CD14-positive monocyte (primary cell): ENCODE results near the gene REXO4. TPM values are rescaled to one million over a fixed set of nuclear protein-coding genes. Genes with fewer than 3 reads are reported as not detected.
"Not testable (repeated sequence)": the region's sequence is repeated elsewhere in the genome, so short reads cannot be mapped to it uniquely, and the experiment has no call there.

Experiments used
- DNase-seq, 3 donors: peaks; one replicate each; pipeline ENCODE4 v3.0.0-alpha.2; 2011 to 2022
- H2AFZ ChIP-seq: 2 replicates; pipeline ENCODE4 v1.6.0; 2012; ENCODE audit warnings: mild to moderate bottlenecking, low read depth, low read length, inconsistent platforms; ENCODE audit not compliant: insufficient read depth, poor library complexity, severe bottlenecking
- H3K27ac ChIP-seq, 2 donors: 1 replicate in 1 of 2; 2 replicates in 1 of 2; pipeline ENCODE4 v1.5.1; 2012 to 2013; ENCODE audit warnings: low read length in 2 of 2, control low read depth in 1 of 2, inconsistent platforms in 1 of 2, low read depth in 1 of 2, mild to moderate bottlenecking in 1 of 2
- H3K27me3 ChIP-seq, 2 donors: one replicate each; pipeline versions ENCODE4 v1.6.0 to v1.6.1; 2011 to 2013; ENCODE audit warnings: low read length in 2 of 2; ENCODE audit not compliant: control insufficient read depth in 2 of 2, insufficient read depth in 2 of 2
- H3K36me3 ChIP-seq, 2 donors: replicated peaks in 1 of 2; 1 replicate in 1 of 2; 2 replicates in 1 of 2; pipeline versions ENCODE4 v1.5.1 to v1.6.1; 2012 to 2013; ENCODE audit warnings: low read length in 2 of 2, control low read depth in 1 of 2, inconsistent platforms in 1 of 2, mild to moderate bottlenecking in 1 of 2; ENCODE audit not compliant: insufficient read depth in 2 of 2, control insufficient read depth in 1 of 2
- H3K4me1 ChIP-seq, 2 donors: 1 replicate in 1 of 2; 2 replicates in 1 of 2; pipeline versions ENCODE4 v1.5.1 to v1.6.1; 2012 to 2013; ENCODE audit warnings: low read length in 2 of 2, control low read depth in 1 of 2, inconsistent platforms in 1 of 2, mild to moderate bottlenecking in 1 of 2, moderate library complexity in 1 of 2; ENCODE audit not compliant: insufficient read depth in 2 of 2, control insufficient read depth in 1 of 2
- H3K4me2 ChIP-seq: replicated peaks from 2 replicates; pipeline ENCODE3; 2012; ENCODE audit warnings: low read length, moderate library complexity, mild to moderate bottlenecking; ENCODE audit not compliant: poor library complexity, severe bottlenecking; ENCODE audit errors: extremely low read depth
- H3K4me3 ChIP-seq, 3 experiments: fragments of 200-600 bp in 1 of 3; sonication (generic) in 1 of 3; replicated peaks in 1 of 3; 1 replicate in 2 of 3; 2 replicates in 1 of 3; pipeline ENCODE4 v1.5.1; 2011 to 2013; ENCODE audit warnings: low read length in 3 of 3, mild to moderate bottlenecking in 3 of 3, control low read depth in 2 of 3, low read depth in 2 of 3, inconsistent platforms in 1 of 3, moderate library complexity in 1 of 3
- H3K79me2 ChIP-seq: 2 replicates; pipeline ENCODE4 v1.6.0; 2012; ENCODE audit warnings: mild to moderate bottlenecking, control low read depth, inconsistent platforms, low read length, moderate library complexity; ENCODE audit not compliant: insufficient read depth
- H3K9ac ChIP-seq: 2 replicates; pipeline ENCODE4 v1.6.0; 2017; ENCODE audit warnings: low read length, mild to moderate bottlenecking; ENCODE audit not compliant: insufficient read depth, poor library complexity, severe bottlenecking
- H3K9me3 ChIP-seq, 2 donors: replicated peaks in 1 of 2; 1 replicate in 1 of 2; 2 replicates in 1 of 2; pipeline versions ENCODE4 v1.5.1 to v1.6.1; 2012 to 2013; ENCODE audit warnings: low read length in 2 of 2, control low read depth in 1 of 2; ENCODE audit not compliant: control insufficient read depth in 1 of 2, insufficient read depth in 1 of 2
- H4K20me1 ChIP-seq: 2 replicates; pipeline ENCODE4 v1.6.0; 2012; ENCODE audit warnings: mild to moderate bottlenecking, low read length, control low read depth, moderate library complexity; ENCODE audit not compliant: insufficient read depth
- H3K27ac Mint-ChIP-seq, 7 donors: one replicate each; pipeline ENCODE4 v1.8.0; 2020; ENCODE audit warnings: mild to moderate bottlenecking in 7 of 7, mixed read lengths in 7 of 7, moderate library complexity in 6 of 7, inconsistent platforms in 2 of 7
- H3K27me3 Mint-ChIP-seq, 3 donors: one replicate each; pipeline ENCODE4 v1.8.0; 2021 to 2022; ENCODE audit warnings: low read depth in 3 of 3, mild to moderate bottlenecking in 3 of 3, mixed read lengths in 3 of 3, moderate library complexity in 3 of 3, inconsistent platforms in 1 of 3
- H3K36me3 Mint-ChIP-seq, 2 donors: one replicate each; pipeline ENCODE4 v1.8.0; 2020; ENCODE audit warnings: mixed read lengths in 2 of 2, inconsistent platforms in 1 of 2, mild to moderate bottlenecking in 1 of 2
- H3K4me1 Mint-ChIP-seq: one replicate; pipeline ENCODE4 v1.8.0; 2020; ENCODE audit warnings: mild to moderate bottlenecking, mixed read lengths
- H3K4me3 Mint-ChIP-seq, 2 donors: one replicate each; pipeline ENCODE4 v1.8.0; 2020; ENCODE audit warnings: mild to moderate bottlenecking in 2 of 2, mixed read lengths in 2 of 2, moderate library complexity in 1 of 2
- H3K9me3 Mint-ChIP-seq, 7 donors: one replicate each; pipeline ENCODE4 v1.8.0; 2020 to 2022; ENCODE audit warnings: mixed read lengths in 7 of 7, mild to moderate bottlenecking in 6 of 7, moderate library complexity in 6 of 7, inconsistent platforms in 2 of 7
- CTCF ChIP-seq: fragments of 200-600 bp; IDR thresholded peaks from one replicate; pipeline ENCODE4 v1.8.0; 2022; ENCODE audit warnings: antibody characterized with exemption, mild to moderate bottlenecking
- WGBS: methylation state at CpG from one replicate; pipeline ENCODE4 v1.1.5; 2013; ENCODE audit warnings: missing lambda C conversion rate; ENCODE audit not compliant: insufficient coverage; 5-methylcytosine and 5-hydroxymethylcytosine counted together
- intact Hi-C, 2 donors: fragments of 100-400 bp; cut with micrococcal nuclease; formaldehyde crosslinking; loops; one replicate each; pipeline versions ENCODE4 v1.15.0 to v1.15.1; 2023
- polyA plus RNA-seq, 3 donors: library from polyadenylated mRNA; depleted of rRNA in 1 of 3; unstranded in 2 of 3; stranded (reverse) in 1 of 3; fragments of 300-500 nt in 2 of 3; fragments of >200 nt in 1 of 3; fragmentation: Illumina TruSeq in 2 of 3; gene quantifications; 1 replicate in 2 of 3; 2 replicates in 1 of 3; pipeline ENCODE4 v1.2.3, GENCODE V29; 2012 to 2021

The REXO4 gene
- polyA plus RNA-seq, 3 donors: 3.0 to 11.0 (median 4.2) TPM

- Histone ChIP-seq H3K27me3 (no peaks in the 10 kb centered on the region), H3K79me2 (no peaks in the 10 kb centered on the region), H3K9ac (no peak overlapping the region), H2AFZ (no peak overlapping the region), H3K4me2 (no peak overlapping the region), H3K27ac (no peak overlapping the region), H4K20me1 (no peaks in the 10 kb centered on the region), H3K4me1 (no peaks in the 10 kb centered on the region), H3K36me3 (no peaks in the 10 kb centered on the region), H3K4me3 (no peak overlapping the region), H3K9me3 (no peaks in the 10 kb centered on the region)
- no peaks in the 10 kb centered on the region for H3K4me1 Mint-ChIP-seq
- no peak for DNase-seq
- peaks cover 0 to 3% (median 0%) of the 10 kb centered on the region in 7 donors for H3K9me3 Mint-ChIP-seq
- no peak overlapping the region for H3K27ac Mint-ChIP-seq
- intact Hi-C loops: no loop called here
- H3K4me3 Mint-ChIP-seq: no peak overlapping the region
- H3K27me3 Mint-ChIP-seq: peaks cover 4 to 16% (median 8%) of the 10 kb centered on the region in 3 donors
- no peak for TF ChIP-seq CTCF
- H3K36me3 Mint-ChIP-seq: no peaks in the 10 kb centered on the region
- 100% methylated on average over 3 of the region's 3 CpGs for WGBS
These were observed 24.4 kb downstream of the REXO4 start for GRCh38 chr9:133393399-133393798.

- H3K4me1 Mint-ChIP-seq, H3K27ac Mint-ChIP-seq, H3K4me2 ChIP-seq, H3K79me2 ChIP-seq, H2AFZ ChIP-seq, H3K27ac ChIP-seq, H3K4me3 ChIP-seq, H3K36me3 Mint-ChIP-seq, intact Hi-C loops, H3K4me1 ChIP-seq, H3K4me3 Mint-ChIP-seq, H3K36me3 ChIP-seq, H3K9ac ChIP-seq, H3K27me3 ChIP-seq, H3K9me3 Mint-ChIP-seq, DNase-seq, H4K20me1 ChIP-seq, H3K9me3 ChIP-seq: not testable (repeated sequence)
- H3K27me3 Mint-ChIP-seq: peaks cover 4 to 16% (median 7%) of the 10 kb centered on the region in 3 donors
- 90% methylated on average over 3 of the region's 3 CpGs for WGBS
These were observed 25.5 kb downstream of the REXO4 start for GRCh38 chr9:133392308-133392707.

- H3K27me3 ChIP-seq, H3K36me3 ChIP-seq, H3K4me1 ChIP-seq, H2AFZ ChIP-seq, H3K79me2 ChIP-seq, H3K9me3 ChIP-seq, H3K27ac Mint-ChIP-seq, H3K4me3 ChIP-seq, H3K36me3 Mint-ChIP-seq, H4K20me1 ChIP-seq, H3K9ac ChIP-seq, H3K4me1 Mint-ChIP-seq, H3K4me3 Mint-ChIP-seq, intact Hi-C loops, H3K27ac ChIP-seq, H3K4me2 ChIP-seq, DNase-seq, H3K9me3 Mint-ChIP-seq: not testable (repeated sequence)
- no CpG with 5 or more reads among the region's 4 CpGs for WGBS
- peaks cover 4 to 19% (median 9%) of the 10 kb centered on the region in 3 donors for H3K27me3 Mint-ChIP-seq
These were observed 26.4 kb downstream of the REXO4 start for GRCh38 chr9:133391449-133391848.
